ENCODE measurements around the gene ABCA7.

ABCA7 gene

DNA sequence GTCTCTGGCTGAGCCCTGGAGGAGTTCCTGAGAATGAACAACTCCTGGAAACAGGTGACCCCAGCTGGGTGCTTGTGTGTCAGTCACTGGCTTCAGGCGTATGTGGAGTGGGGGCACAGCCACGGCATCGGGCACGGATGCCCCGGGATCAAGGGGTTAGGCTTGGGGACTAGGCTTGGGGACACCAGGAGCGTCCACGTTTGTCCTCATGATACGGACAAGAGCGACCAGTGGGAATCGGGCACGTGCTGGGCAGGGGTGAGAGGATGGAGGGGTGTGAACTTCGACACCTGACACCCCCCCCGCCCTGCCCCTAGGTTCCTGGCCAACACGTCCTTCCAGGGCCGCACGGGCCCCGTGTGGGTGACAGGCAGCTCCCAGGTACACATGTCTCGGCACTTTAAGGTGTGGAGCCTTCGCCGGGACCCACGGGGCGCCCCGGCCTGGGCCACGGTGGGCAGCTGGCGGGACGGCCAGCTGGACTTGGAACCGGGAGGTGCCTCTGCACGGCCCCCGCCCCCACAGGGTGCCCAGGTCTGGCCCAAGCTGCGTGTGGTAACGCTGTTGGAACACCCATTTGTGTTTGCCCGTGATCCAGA, 35.6 kb upstream of the ABCA7 start:
- DNase-seq (ENCODE audit: low read depth in 1 of 2, low spot score in 1 of 2), result no peak

DNA sequence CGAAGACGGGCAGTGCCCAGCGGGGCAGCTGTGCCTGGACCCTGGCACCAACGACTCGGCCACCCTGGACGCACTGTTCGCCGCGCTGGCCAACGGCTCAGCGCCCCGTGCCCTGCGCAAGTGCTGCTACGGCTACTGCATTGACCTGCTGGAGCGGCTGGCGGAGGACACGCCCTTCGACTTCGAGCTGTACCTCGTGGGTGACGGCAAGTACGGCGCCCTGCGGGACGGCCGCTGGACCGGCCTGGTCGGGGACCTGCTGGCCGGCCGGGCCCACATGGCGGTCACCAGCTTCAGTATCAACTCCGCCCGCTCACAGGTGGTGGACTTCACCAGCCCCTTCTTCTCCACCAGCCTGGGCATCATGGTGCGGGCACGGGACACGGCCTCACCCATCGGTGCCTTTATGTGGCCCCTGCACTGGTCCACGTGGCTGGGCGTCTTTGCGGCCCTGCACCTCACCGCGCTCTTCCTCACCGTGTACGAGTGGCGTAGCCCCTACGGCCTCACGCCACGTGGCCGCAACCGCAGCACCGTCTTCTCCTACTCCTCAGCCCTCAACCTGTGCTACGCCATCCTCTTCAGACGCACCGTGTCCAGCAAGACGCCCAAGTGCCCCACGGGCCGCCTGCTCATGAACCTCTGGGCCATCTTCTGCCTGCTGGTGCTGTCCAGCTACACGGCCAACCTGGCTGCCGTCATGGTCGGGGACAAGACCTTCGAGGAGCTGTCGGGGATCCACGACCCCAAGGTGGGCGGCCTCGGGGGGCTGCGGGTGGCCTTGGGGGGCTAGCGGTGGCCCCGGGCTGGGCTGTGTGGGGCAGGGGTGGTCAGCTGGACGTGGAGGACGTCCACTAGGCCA, 34.9 kb upstream of the ABCA7 start:
- DNase-seq (ENCODE audit: low read depth in 1 of 2, low spot score in 1 of 2), result no peak

DNA sequence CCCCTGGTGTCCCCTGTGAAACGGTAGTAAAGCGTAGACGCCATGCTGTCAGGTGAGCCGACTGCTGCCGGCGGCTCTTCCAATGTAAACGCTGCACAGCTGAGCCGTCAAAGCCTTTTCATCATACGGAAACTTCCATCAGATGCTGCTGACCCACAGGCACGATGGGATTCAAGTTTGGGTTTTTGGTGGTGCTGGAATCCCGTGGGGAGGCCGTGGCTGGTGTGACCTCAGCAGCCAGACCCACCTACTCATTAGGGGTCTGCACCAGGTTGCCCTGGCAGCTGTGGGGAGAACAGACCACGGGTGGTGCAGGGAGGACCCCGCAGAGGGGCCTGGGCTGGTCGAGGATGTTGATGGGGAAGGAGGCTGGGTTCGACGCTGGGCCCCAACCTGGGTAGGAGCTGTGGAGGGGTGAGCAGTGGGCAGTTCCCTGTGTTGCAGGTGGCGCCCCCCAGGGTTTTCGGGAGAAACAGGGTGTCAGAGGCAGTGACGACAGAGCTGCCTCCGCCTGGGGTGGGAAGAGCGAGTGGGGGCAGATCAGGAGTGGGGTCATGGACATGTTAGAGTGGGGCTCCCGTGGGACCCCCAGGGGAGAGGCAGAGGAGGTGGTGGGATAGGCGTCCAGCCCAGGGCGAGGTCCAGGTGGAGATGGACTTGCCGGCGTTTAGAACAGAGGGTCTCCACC, 33.1 kb upstream of the ABCA7 start:
- no peak for DNase-seq (ENCODE audit: low read depth in 1 of 2, low spot score in 1 of 2)

DNA sequence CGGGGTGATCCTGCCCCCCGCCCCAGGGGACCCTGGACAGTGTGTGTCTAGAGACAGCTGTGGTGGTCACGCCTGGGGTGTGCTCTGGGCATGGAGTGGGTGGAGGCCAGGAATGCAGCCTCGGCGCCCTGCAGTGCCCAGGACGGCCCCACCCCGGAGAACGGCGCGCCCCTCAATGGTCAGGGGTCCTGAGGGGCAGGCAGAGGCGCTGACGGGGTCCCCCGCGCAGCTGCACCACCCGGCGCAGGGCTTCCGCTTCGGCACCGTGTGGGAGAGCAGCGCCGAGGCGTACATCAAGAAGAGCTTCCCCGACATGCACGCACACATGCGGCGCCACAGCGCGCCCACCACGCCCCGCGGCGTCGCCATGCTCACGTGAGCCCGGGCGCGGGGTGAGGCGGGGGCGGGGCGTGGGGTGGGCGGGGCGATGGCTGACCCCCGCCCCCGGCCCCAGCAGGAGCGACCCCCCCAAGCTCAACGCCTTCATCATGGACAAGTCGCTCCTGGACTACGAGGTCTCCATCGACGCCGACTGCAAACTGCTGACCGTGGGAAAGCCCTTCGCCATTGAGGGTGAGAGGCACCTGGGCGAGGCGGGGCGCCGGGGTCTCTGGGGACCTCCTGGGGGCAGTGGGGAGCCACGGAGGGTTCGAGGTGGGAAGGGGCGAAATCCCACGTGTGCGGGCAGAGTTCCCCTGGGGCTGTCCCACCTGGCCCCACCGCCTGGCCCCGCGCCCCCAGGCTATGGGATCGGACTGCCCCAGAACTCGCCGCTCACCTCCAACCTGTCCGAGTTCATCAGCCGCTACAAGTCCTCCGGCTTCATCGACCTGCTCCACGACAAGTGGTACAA, 32.3 kb upstream of the ABCA7 start:
- no peak for DNase-seq (ENCODE audit: low read depth in 1 of 2, low spot score in 1 of 2)

DNA sequence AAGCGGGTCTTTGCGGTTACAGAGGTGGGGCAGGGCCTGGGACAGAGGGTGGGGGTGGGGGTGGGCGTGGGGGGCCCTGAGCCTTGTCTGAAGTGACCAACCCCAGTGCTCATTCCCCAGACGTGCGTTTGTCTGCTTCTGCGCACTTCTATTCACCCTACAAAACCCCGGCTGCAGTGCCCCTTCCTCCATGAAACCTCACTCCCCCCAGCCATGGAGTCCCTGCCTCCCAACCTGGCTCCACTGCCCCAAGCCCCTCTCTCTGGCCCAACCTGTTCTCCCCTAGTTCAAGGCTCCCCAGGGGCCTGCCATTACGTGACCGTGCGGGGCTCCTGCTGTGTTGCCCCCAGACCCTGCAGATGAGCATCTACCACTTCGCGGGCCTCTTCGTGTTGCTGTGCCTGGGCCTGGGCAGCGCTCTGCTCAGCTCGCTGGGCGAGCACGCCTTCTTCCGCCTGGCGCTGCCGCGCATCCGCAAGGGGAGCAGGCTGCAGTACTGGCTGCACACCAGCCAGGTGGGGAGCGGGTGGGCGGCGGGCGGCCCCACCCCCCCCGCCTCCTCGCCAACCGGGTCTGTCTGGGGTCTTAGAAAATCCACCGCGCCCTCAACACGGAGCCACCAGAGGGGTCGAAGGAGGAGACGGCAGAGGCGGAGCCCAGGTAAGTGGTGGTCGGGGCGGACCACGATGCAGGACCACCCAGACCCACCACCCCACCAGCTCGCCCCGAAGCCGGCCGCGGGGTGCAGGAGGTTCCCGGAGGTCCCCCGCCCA, 31.5 kb upstream of the ABCA7 start:
- DNase-seq (ENCODE audit: low read depth in 1 of 2, low spot score in 1 of 2), result no peak

DNA sequence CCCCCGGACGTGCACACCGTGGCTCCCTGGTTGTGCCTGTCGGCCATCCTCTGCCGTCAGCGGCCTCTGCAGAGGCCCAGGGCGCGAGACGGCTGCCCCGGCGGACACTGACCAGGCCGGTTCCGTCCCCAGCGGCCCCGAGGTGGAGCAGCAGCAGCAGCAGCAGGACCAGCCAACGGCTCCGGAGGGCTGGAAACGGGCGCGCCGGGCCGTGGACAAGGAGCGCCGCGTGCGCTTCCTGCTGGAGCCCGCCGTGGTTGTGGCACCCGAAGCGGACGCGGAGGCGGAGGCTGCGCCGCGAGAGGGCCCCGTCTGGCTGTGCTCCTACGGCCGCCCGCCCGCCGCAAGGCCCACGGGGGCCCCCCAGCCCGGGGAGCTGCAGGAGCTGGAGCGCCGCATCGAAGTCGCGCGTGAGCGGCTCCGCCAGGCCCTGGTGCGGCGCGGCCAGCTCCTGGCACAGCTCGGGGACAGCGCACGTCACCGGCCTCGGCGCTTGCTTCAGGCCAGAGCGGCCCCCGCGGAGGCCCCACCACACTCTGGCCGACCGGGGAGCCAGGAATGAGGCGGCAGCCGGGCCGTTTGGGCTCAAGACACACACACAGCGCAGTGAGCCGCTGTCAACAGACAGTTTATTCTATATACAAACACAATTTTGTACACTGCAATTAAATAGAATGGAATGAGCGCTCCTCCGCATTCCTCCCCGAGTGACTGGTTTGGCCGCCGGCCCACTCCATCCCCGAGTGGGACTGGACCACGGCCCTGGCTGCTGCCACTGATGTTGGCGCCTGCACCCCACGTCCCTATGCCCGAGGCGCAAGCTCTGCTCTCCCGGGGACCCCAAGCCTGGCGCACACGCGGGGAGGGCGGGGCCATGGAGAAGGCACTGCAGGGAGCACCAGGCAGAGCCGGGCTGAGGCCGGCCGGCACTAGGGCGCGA, 30.6 kb upstream of the ABCA7 start:
- DNase-seq (ENCODE audit: low read depth in 1 of 2, low spot score in 1 of 2), result no peak

DNA sequence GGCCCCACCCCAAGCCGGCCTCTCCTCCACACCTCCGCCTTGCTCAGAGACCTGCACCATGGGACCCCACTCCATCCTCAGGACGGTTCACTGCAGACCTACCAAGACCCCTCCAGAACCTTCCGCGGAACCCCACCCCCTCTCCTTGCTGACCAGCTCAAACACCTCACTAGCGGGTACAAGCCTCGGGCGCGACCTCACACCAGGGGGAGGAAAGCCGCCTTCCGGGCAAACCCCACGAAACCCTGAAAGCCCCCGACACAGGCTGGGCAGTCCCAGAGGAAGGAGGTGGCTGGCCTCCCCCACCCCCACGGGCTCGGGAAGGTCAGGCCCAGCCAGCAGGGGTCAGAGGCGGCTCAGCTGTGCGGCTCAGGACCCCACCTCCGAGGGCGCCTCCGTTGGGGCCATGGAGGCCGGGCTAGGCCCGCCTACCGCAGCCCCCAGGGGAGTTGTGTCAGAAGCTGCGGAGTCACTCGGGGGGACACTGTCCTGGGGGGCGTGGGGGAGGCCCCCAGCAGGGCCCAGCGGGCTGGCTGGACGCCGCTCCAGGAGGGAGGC, 29.8 kb upstream of the ABCA7 start:
- DNase-seq (ENCODE audit: low read depth in 1 of 2, low spot score in 1 of 2), result no peak

DNA sequence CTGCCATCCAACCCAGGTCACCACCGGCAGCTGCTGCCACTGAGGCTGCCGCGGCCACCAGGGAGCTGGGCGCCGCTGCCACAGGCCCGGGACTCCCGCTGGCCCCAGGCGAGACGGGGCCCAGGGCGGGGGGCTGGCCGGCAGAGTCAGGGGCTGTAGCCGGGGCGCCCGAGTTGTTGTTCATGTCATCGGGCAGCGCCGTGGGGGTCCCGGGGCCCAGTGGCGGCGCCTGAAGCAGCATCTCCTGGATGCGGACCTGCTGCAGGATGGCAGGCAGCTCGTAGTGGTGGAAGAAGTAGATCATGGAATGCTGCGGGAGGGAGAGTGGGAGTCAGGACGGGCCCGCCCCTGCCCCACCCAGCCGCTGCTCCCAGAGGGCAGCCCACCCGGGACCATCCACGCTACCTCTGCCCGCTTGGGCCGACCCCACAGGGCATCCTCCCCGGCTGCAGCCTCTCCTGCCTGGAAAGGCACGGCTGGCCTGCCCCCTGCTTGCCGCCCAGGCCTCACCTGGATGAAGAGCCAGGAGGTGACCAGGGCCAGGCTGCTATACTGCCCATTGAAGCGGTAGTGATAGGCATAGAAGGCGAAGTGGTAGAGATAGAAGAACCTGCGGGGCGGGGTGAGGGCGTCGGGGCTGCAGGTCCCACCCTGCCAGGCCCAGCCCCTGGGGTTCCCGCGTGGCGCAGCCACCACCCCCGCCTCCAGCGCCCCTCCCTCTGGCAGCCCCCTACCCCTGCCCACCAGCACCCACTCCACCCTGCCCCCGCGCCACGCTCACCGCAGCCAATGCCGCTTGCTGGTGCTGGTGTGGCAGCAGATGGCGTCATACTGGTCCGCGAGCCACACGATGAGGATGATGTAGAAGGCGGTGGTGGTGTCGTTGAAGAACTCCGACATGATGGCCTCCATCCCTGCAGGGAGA, 29.1 kb upstream of the ABCA7 start:
- DNase-seq (ENCODE audit: low read depth in 1 of 2, low spot score in 1 of 2), result no peak

DNA sequence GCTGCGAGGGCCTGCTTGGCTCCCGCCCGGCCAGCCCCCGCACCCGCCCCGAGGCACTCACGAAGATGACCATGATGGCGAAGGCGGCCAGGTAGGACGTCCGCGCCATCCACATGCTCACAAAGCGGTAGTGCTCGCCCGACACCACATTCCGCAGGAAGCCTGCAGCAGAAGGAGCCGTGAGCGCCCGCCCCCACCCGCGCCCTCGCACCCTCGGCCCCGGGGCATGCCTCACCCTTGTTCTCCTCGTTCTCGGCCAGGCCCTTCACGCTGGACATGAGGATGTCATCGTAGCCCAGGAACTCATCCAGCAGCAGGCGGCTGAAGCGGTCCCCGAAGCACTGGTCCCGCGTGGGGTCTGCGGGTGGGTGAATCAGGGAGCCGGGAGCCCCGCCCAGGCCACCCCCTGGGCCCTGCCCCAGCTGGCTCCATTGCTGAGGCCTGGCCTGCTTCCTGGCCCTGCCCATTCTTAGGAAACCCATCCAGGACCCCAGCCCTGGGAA, 28.0 kb upstream of the ABCA7 start:
- no peak for DNase-seq (ENCODE audit: low read depth in 1 of 2, low spot score in 1 of 2)

DNA sequence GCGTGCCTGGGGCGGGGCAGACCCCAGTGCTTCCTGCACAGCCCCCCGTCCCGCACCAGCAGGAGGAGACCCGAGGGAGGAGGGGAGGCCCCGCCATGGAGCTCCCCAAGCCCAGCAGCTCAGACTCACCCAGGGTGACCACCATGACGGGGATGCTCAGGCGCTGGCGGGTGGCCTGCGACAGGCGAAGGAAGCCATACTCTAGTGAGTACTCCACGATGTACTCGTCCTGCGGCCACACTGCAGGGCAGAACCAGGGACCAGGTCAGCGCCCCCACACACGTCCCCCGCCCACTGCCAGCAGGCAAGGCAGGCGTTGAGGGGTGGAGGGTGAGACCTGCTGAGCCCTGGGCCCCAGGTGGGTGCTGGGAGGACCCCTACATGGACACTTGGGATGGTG, 27.6 kb upstream of the ABCA7 start:
- no peak for DNase-seq (ENCODE audit: low read depth in 1 of 2, low spot score in 1 of 2)

DNA sequence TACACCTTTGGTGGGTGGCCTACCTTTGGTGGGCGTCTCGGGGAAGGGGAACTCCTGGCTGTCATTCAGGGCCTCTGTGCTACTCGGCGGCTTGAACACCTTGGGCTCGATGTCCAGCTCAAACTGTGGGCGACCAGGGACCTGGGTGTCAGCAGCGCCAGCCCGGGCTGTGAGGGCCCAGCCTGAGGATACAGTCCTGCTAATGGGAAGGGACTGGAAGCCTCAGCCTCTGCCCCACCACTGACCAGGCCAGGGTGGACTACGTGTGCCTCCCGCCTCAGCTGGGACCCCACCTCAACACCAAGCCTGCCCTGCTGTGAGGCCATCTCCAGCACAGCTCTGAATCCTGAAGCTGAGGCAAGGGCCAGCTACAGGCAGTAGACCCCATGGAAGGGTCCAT, 26.7 kb upstream of the ABCA7 start:
- DNase-seq (ENCODE audit: low read depth in 1 of 2, low spot score in 1 of 2), result no peak

DNA sequence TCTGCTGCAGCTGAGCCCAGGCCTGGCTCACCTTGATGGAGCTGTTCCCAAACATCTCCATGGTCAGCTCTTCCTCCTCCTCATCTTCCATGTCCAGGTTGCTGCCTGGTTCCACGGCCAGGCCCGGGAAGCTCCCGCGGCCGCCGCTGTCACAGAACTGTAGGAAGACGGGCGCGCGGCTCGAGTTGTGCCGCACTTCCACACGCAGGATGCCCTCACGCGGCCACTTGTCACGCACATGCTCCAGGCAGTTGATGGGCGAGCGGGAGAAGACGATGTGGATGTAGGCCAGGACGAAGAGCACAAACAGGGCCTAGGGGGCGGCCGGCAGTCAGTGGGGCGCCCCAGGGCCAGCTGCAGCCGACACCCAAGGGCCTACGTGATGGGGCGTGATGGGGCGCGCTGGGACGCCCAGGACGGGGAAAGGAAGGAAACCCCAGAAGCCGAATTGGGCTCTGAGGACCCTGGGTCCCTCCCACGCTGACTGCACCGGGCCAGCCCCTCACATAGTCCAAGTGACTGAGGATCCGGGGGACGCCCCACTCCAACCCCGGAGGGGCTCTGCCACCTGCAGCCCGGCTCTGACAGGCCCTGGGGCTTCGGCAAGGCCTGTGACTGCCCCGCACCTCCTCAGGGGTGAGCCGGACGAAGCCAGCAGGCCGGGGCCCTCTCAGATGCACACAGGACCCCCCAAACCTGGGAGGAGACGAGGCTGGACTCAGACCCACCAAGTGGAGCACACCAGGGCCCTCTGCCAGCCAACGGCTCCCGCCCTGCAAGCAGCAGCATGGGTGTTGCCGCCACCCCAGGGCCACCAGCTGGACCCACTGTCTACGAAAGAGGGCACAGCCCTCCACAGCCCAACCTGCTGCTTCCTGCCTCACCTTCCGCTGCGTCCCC, 25.5 kb upstream of the ABCA7 start:
- no peak for DNase-seq (ENCODE audit: low read depth in 1 of 2, low spot score in 1 of 2)

DNA sequence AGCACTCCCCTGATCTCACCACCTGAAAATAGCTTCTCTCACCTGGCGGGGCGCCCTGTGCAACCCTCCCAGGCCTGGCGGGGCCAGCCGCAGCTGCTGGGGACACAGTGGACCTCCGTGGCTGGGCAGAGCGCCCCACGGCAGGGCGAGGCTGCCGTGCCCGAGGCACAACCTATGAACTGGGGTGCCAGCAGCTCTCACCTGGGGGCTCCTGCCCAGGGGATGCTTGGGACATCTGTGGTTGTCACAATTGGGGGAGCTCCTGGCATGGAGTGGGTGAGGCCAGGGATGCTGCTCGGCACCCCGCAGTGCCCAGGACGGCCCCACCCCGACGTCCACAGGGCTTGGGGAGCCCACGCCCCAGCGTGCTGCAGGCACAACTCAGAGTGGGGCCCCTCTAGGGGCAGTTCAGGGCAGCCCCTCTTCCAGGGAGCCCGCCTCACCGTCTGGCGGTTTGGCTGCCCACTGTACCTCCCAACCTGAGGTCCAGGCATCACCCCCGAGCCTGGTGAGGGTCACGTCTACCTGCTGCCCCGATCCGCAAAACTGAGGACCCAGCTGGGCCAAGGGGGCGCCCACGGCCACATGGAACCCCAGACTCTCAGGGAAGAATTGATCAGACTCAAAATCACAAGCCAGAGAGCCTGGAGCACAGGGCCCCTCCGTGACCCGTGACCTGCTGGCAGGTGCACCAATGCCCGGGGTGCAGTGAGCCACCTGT, 24.7 kb upstream of the ABCA7 start:
- DNase-seq (ENCODE audit: low read depth in 1 of 2, low spot score in 1 of 2), result no peak

DNA sequence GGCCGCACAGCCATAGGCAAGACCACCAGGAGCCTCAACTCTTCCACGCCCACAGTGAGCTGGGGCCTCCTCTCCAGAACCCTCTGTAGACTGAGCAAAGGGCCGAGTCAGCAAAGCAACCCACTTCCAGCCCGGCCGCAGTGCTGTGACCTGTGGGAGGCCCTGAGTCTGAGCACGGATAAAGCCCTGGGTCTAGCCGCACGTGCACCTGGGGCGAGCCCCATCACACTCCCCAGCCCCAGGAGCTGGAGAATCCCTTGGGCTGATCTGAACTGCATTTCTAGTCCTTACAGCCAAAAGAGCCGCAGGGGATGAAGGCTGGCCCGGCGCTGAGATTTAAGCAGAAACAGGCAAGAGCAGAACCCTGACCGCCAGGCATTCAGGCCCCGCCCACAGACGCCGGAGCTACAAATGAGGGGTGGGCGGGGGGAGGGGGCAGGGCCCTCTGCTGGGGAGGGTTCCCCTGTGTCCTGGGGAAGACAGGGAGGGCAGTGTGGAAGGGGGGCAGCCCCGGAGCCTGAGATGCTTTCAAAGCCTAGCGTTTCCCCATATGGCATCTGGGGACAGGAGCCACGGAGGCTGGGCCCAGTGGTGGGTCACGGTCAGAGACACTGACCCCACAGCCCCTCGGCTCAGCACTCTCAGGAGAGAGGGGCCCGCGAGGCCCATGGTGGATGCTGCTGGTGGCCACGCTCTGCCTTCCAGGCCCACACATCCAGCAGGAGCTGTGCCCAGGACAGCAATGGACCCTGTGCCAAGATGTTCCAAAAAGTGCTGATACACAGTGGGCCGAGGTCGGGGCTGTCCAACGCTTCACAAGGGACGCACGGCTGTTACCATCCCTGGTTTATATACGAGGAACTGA, 23.9 kb upstream of the ABCA7 start:
- no peak for DNase-seq (ENCODE audit: low read depth in 1 of 2, low spot score in 1 of 2)

DNA sequence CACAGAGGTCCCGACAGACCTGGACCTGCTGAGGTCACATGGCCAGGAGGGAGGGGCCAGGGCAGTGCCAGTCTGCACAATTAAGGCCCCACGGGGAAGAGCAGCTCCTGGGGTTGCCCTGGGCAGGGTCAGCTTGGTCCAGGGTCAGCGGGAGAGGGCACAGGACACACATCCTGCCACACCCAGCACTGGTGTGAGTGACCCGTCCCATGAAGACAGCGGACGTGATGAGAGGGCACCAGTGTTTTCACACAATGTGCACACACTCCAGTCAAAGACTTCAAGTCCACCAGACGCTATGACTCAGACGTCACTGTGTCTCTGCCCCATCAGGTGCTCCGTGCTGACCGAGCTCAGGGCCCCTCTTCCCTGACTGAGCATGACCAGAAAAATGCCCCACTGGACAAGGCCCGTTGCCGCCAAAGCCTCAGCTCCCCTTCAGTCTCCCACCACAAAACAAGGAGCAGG, 23.2 kb upstream of the ABCA7 start:
- no peak for DNase-seq (ENCODE audit: low read depth in 1 of 2, low spot score in 1 of 2)
